Kasumi-1 (cell line): ENCODE data around the gene SLC39A6.
A peak's percentile ranks its signal among the peaks of the same experiment; 100 is the strongest.
"Not testable (repeated sequence)": the region's sequence is repeated elsewhere in the genome, so short reads cannot be mapped to it uniquely, and the experiment has no call there.

ENCODE experiments used
- DNase-seq, 2 experiments: peaks; one replicate each; lab custom pipeline; 2025; lab: John Stamatoyannopoulos, UW

SLC39A6 gene

GRCh38 chr18:36135264-36135663 is 6.1 kb upstream of the SLC39A6 start:
- DNase-seq, result no peak

GRCh38 chr18:36132756-36133155 is 3.6 kb upstream of the SLC39A6 start:
- DNase-seq, result no peak

- DNase-seq, result no peak
Observed at GRCh38 chr18:36131692-36132483, 2.7 kb upstream of the SLC39A6 start.

- peak in 1 of 2 experiments; percentile 24 for DNase-seq
Observed at GRCh38 chr18:36130883-36131653, 1.9 kb upstream of the SLC39A6 start.

- DNase-seq, result no peak
Observed at GRCh38 chr18:36130039-36130831, 1.1 kb upstream of the SLC39A6 start.

- DNase-seq, result no peak
Observed at GRCh38 chr18:36128907-36129299, 237 bp downstream of the SLC39A6 start.

- peak in 1 of 2 experiments; percentile 26 for DNase-seq
Observed at GRCh38 chr18:36128530-36128870, 640 bp downstream of the SLC39A6 start.

GRCh38 chr18:36127836-36128529 is 1.2 kb downstream of the SLC39A6 start:
- no peak for DNase-seq

- DNase-seq, result no peak
Observed at GRCh38 chr18:36126668-36127067, 2.5 kb downstream of the SLC39A6 start.

GRCh38 chr18:36124841-36125240 is 4.3 kb downstream of the SLC39A6 start:
- no peak for DNase-seq

- DNase-seq, result no peak
Observed at GRCh38 chr18:36120297-36120696, 8.8 kb downstream of the SLC39A6 start.

- DNase-seq, result not testable (repeated sequence)
Observed at GRCh38 chr18:36116771-36117170, 12.4 kb downstream of the SLC39A6 start.

- no peak for DNase-seq
Observed at GRCh38 chr18:36114738-36115137, 14.4 kb downstream of the SLC39A6 start.

- no peak for DNase-seq
Observed at GRCh38 chr18:36114251-36114650, 14.9 kb downstream of the SLC39A6 start.

- DNase-seq, result no peak
Observed at GRCh38 chr18:36112302-36112701, 16.8 kb downstream of the SLC39A6 start.

- no peak for DNase-seq
Observed at GRCh38 chr18:36109737-36110136, 19.4 kb downstream of the SLC39A6 start.

GRCh38 chr18:36108601-36109000 is 20.5 kb downstream of the SLC39A6 start:
- DNase-seq, result no peak

GRCh38 chr18:36108196-36108595 is 20.9 kb downstream of the SLC39A6 start:
- no peak for DNase-seq

GRCh38 chr18:36107477-36107876 is 21.7 kb downstream of the SLC39A6 start:
- no peak for DNase-seq

GRCh38 chr18:36104749-36105148 is 24.4 kb downstream of the SLC39A6 start:
- DNase-seq, result no peak

GRCh38 chr18:36101943-36102342 is 27.2 kb downstream of the SLC39A6 start:
- no peak for DNase-seq

GRCh38 chr18:36099311-36099710 is 29.8 kb downstream of the SLC39A6 start:
- no peak for DNase-seq
